Mammary microvascular endothelial cell (primary cell): ENCODE measurements around the gene RAP1GAP2. TPM values are rescaled to one million over a fixed set of nuclear protein-coding genes. Genes with fewer than 3 reads are reported as not detected.

Source experiments
- total RNA-seq: library from RNA; depleted of rRNA; stranded (reverse); fragments of >200 nt; gene quantifications from 2 replicates; pipeline ENCODE4 v1.2.3, GENCODE V29; 2015

RAP1GAP2 gene
- 1.8 and 5.9 TPM in 2 replicates for total RNA-seq

DNA sequence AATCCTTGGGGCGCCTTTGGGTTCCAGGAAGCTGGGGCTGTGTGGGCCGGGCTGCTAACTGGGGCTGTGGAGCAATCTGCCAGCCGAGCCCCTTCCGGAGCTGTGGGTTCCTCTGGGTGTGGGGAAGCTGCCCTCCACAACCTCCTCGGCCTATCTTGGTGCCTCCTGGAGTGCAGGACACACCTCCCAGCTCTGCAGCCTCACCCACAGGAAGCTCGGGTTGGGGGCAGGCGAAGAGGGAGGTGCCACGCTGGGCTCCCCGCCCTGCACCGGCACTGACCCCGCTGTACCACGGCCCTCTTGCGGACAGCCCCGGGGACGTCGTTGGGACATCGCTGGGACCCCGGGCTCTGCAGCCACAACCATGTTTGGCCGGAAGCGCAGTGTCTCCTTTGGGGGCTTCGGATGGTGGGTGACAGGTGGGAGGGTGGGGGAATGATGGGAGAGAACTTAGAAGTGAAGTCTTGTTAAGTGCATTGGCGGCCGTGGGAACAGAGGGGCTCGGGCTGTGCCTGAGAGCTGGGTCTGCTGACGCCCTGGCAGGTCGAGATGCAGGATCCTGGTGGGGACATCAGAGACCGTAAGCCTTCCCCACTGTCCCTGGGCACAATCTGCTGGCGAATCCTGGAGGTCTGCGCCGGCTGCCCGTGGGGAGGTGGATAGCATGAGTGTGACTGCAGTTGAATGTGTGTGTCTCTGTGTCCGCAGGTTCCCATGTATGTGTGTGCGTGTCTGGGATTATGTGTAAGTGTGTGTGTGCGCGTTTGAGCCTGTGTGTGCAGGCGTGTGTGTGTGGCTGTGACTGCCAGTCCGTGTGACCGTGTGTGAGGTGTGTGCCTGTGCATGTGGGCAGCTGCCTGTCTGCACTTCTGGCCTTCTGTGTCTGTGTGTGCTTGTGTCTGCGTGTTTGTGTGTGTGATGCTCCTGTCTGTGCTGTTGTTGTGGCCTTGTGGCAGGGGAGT, at the start of gene RAP1GAP2:
Gene RAP1GAP2 (plus strand): TSS at position 275 of the 962 bp plus-strand sequence. CDS start 90 bp downstream, at position 365.

DNA sequence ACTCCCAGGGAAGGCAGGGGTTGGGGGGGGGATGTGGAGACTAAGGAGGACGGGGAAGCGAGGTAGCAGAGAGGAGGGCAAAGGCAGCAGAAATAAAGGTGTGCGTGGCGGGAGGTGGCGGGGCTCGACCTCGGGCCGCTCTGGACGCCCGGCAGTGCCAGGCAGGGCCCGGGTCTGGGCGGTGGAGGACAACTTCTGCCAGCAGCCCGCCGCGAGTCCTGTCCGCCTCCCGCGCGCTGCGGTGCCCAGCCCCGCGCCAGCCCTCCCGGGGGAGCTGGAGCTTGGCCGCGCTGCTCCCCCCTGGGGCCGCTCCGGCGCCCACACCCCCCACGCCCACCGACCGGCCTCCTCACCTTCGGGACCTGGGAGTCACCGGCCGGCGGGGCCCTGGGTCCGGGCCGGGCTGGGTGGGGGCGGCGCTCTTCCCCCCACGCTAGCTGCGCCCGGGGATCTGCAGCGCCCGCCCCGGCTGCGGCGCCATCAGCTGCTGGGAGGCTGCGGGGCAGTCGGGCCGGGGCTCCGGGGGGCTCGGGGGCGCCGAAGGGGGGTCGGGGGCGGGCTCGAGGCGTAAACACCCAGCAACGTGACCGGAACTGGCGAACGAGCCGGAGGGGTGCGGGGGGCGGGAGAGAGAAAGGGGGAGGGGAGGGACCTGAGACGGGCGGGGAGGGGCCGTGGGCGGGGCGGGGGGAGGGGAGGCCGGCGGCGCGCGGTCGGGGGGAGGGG, 47.0 kb upstream of the RAP1GAP2 start, which contains the start of gene CCDC92B:
Gene CCDC92B (minus strand): TSS at position 595 of the 726 bp plus-strand sequence. CDS start 14,507 bp downstream, outside the sequence.

DNA sequence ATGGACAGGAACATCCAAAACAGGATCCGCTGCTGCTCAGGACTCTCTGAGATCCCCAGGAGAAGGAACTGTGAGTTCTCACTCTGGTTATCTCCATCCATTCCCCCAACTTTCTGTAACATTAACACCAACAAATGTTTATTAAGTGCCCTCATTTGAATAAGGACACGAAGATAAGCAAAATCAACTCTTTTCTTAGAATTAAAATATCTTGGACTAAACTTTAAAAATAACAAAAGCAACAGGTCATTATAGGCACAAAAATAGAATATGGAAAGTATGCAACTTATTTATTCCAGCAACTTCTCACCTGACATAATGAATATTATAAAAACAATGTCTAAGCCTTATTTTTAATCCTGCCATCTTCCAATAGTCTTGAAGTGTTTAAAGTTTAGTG, 267.3 kb downstream of the RAP1GAP2 start, which contains the start of gene OR1D5:
Gene OR1D5 (minus strand): TSS at position 101 of the 400 bp plus-strand sequence. CDS start 0 bp downstream, at position 101.

Other genes with a start within 250 kb of the RAP1GAP2 start
- 52.9 and 54.6 TPM in 2 replicates for gene PAFAH1B1, start 202.8 kb upstream of the RAP1GAP2 start, total RNA-seq
- 63.2 and 81.1 TPM in 2 replicates for gene CLUH, start 84.7 kb upstream of the RAP1GAP2 start, total RNA-seq
- 0.05 TPM in 1 of 2 replicates, not detected in the other for gene CCDC92B, start 46.8 kb upstream of the RAP1GAP2 start, total RNA-seq